Endothelial cell of umbilical vein (primary cell): ENCODE data around the gene HOXA2. TPM values are rescaled to one million over a fixed set of nuclear protein-coding genes. Genes with fewer than 3 reads are reported as not detected.
A peak's percentile ranks its signal among the peaks of the same experiment; 100 is the strongest.

ENCODE experiments used
- BruUV-seq: library from RNA; stranded (reverse); fragments of 400-500 nt; replicated peaks from 2 replicates; lab custom pipeline; 2021; lab: Mats Ljungman, UMichigan
- CTCF ChIA-PET: fragments of 300-600, 350-600 bp; sonication (Branson Sonifier 250); formaldehyde crosslinking; loops from one replicate; lab custom pipeline; 2021; ENCODE audit warnings: antibody characterized with exemption, inconsistent platforms; lab: Charles Lee
- POLR2A ChIA-PET: fragments of 300-600, 350-600 bp; sonication (Branson Sonifier 250); formaldehyde crosslinking; loops from one replicate; lab custom pipeline; 2021; ENCODE audit warnings: antibody characterized with exemption, inconsistent platforms; lab: Charles Lee
- DNase-seq: peaks from one replicate; pipeline ENCODE4 v3.0.0-alpha.2; 2011; ENCODE audit warnings: low read depth, low spot score
- FAIRE-seq: peaks from 2 replicates; lab custom pipeline; 2011; peaks lifted over from hg19 to GRCh38; lab: Jason Lieb, UNC
- H2AFZ ChIP-seq: 2 replicates; pipeline ENCODE4 v1.6.0; 2012; ENCODE audit warnings: low read depth, low read length, control low read depth, inconsistent platforms
- H3K27ac ChIP-seq: 2 replicates; pipeline ENCODE4 v1.5.1; 2011; ENCODE audit warnings: low read depth, mild to moderate bottlenecking, control low read depth, low read length, moderate library complexity; ENCODE audit not compliant: insufficient read depth
- H3K27me3 ChIP-seq, 2 experiments: 2 replicates each; pipeline versions ENCODE4 v1.6.0 to v1.6.1; 2011; ENCODE audit warnings: low read length in 2 of 2, mixed read lengths in 1 of 2; ENCODE audit not compliant: control insufficient read depth in 2 of 2, insufficient read depth in 2 of 2
- H3K36me3 ChIP-seq, 2 experiments: 2 replicates in 1 of 2; 3 replicates in 1 of 2; pipeline ENCODE4 v1.5.1; 2011; ENCODE audit warnings: low read length in 2 of 2, mild to moderate bottlenecking in 1 of 2, moderate library complexity in 1 of 2; ENCODE audit not compliant: control insufficient read depth in 2 of 2, insufficient read depth in 2 of 2; ENCODE audit errors: extremely low read depth in 1 of 2
- H3K4me1 ChIP-seq: 3 replicates; pipeline ENCODE4 v1.5.1; 2011; ENCODE audit warnings: mild to moderate bottlenecking, low read length; ENCODE audit not compliant: control insufficient read depth, insufficient read depth; ENCODE audit errors: extremely low read depth
- H3K4me2 ChIP-seq: 2 replicates; pipeline ENCODE4 v1.6.1; 2011; ENCODE audit warnings: low read length, control low read depth, mixed read lengths; ENCODE audit not compliant: insufficient read depth
- H3K4me3 ChIP-seq, 3 experiments: fragments of 200-600 bp in 1 of 3; sonication (generic), shearing (Covaris generic) in 1 of 3; replicated peaks in 1 of 3; 2 replicates each; pipeline ENCODE4 v1.5.1; 2011 to 2016; ENCODE audit warnings: control low read depth in 3 of 3, low read length in 3 of 3, mild to moderate bottlenecking in 2 of 3, inconsistent platforms in 1 of 3, low read depth in 1 of 3, moderate library complexity in 1 of 3; ENCODE audit not compliant: insufficient read depth in 1 of 3
- H3K79me2 ChIP-seq: 2 replicates; pipeline ENCODE4 v1.6.0; 2012; ENCODE audit warnings: low read length, inconsistent platforms; ENCODE audit not compliant: control insufficient read depth, insufficient read depth
- H3K9ac ChIP-seq: replicated peaks from 2 replicates; pipeline ENCODE3; 2011; ENCODE audit warnings: low read length, control low read depth; ENCODE audit not compliant: insufficient read depth; ENCODE audit errors: extremely low read depth
- H3K9me1 ChIP-seq: replicated peaks from 3 replicates; pipeline ENCODE4 v1.6.0; 2011; ENCODE audit warnings: mild to moderate bottlenecking, low read length; ENCODE audit not compliant: control insufficient read depth, insufficient read depth; ENCODE audit errors: extremely low read depth
- H3K9me3 ChIP-seq: replicated peaks from 2 replicates; pipeline ENCODE4 v1.5.1; 2012; ENCODE audit warnings: low read length, inconsistent platforms; ENCODE audit not compliant: control insufficient read depth, insufficient read depth
- H4K20me1 ChIP-seq: replicated peaks from 2 replicates; pipeline ENCODE3; 2011; ENCODE audit warnings: mild to moderate bottlenecking, low read length; ENCODE audit not compliant: control insufficient read depth, insufficient read depth; ENCODE audit errors: extremely low read depth
- EZH2 ChIP-seq: IDR thresholded peaks from 2 replicates; pipeline ENCODE4 v1.6.1; 2012; ENCODE audit warnings: borderline replicate concordance, low read depth, mild to moderate bottlenecking, moderate library complexity, low read length, inconsistent platforms; ENCODE audit not compliant: severe bottlenecking
- FOS ChIP-seq: IDR thresholded peaks from 2 replicates; pipeline ENCODE4 v1.6.1; 2011; ENCODE audit warnings: mild to moderate bottlenecking, low read length, moderate library complexity, borderline replicate concordance; ENCODE audit not compliant: insufficient read depth
- JUN ChIP-seq: IDR thresholded peaks from 2 replicates; pipeline ENCODE4 v1.6.1; 2011; ENCODE audit warnings: borderline replicate concordance, low read depth; ENCODE audit not compliant: insufficient read length, insufficient read depth
- MYC ChIP-seq: IDR thresholded peaks from one replicate; pipeline ENCODE4 v1.6.1; 2011; ENCODE audit warnings: mild to moderate bottlenecking, low read depth, low read length
- POLR2AphosphoS5 ChIP-seq: IDR thresholded peaks from 2 replicates; pipeline ENCODE4 v1.6.1; 2012; ENCODE audit warnings: low read depth, mild to moderate bottlenecking, control low read depth, low read length, moderate library complexity; ENCODE audit not compliant: insufficient read depth
- dilution Hi-C: fragments of 300-500 bp; cut with MboI; formaldehyde crosslinking; loops from one replicate; pipeline ENCODE4 v1.15.0; 2019; ENCODE audit warnings: low sequenced_read_pairs; ENCODE audit not compliant: extremely low pct_ligation_motif_present
- intact Hi-C: fragments of 100-400 bp; cut with micrococcal nuclease; formaldehyde crosslinking; loops from one replicate; pipeline ENCODE4 v1.10.0; 2022
- polyA plus RNA-seq, 4 experiments: library from polyadenylated mRNA; depleted of rRNA in 3 of 4; stranded (reverse) in 3 of 4; unstranded in 1 of 4; fragments of >200 nt; gene quantifications; 2 replicates each; pipeline versions ENCODE4 v1.2.1 to v1.2.3, GENCODE V29; 2011 to 2012; ENCODE audit warnings: missing spikeins in 1 of 4
- total RNA-seq: library from RNA; stranded (reverse); gene quantifications from 2 replicates; pipeline ENCODE4 v1.2.3, GENCODE V29; 2021
- TF ChIP-seq, protein P1 (sequence below): IDR thresholded peaks from 2 replicates; pipeline ENCODE4 v1.6.1; 2011; ENCODE audit not compliant: insufficient read depth, insufficient read length

Gene HOXA2
- total and polyA plus RNA-seq, 2 donors (not counting 3 experiments of a cell fraction or from before 2014, with no cell fraction given): 1.6 to 2.3 TPM

DNA sequence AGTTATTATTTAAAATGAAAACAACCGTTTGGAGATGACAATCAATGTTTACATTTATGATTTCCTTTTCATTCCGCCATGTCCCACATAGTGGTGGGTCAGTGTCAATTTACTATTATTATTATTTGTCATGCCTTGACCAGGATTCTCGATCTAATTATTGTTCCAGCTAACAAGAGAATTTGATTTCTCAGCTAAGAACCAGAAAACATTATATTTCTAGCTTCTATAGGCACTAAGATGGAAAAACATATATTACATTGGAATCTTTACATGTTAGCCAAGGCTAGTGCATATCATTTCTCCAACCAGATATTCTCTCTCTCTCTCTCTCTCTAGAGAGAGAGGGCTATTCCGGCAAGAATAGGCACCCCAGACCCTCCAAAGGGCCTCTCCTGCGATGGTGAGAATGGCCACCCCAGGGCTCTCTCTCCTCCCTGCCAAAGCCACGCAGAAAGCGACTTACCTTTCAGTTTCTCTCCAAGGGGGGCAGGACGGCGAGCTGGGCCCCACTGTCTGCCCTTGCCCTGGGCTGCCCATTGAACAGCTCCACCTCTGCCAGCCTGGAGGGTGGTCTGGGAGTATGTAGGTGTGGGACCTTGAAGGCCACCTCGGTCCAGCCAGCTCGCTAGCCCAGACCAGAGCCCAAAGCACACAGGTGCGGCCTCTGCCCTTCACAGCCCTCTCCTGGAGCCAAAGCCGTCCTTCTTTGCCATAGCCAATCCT is 47.5 kb upstream of the HOXA2 start:
- peaks cover 73% of the 10 kb centered on the region for H3K4me1 ChIP-seq
- H3K27me3 ChIP-seq: no peaks in the 10 kb centered on the region
- H3K9me1 ChIP-seq: no peaks in the 10 kb centered on the region
- BruUV-seq: no TSS peak
- FAIRE-seq: no peak
- no peak for DNase-seq
- no peaks in the 10 kb centered on the region for H3K9me3 ChIP-seq
- no peak overlapping the region for H2AFZ ChIP-seq
- ChIA-PET POLR2A (interaction anchor here (1.0 to 2.6 kb wide), 7 partner anchors 9 to 467 kb away, joined by 3 to 8 read pairs (median 3); partner anchors contain the start of gene HOXA9), CTCF (interaction anchor here (1.0 to 5.6 kb wide), 19 partner anchors 9 to 780 kb away, joined by 3 to 83 read pairs (median 5); partner anchors contain the start of genes HOXA4 and HOXA9)
- TF ChIP-seq POLR2AphosphoS5 (no peak), JUN (no peak), FOS (no peak), MYC (no peak), EZH2 (no peak)
- TF ChIP-seq, protein P1, sequence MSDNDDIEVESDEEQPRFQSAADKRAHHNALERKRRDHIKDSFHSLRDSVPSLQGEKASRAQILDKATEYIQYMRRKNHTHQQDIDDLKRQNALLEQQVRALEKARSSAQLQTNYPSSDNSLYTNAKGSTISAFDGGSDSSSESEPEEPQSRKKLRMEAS: no peak
- peaks cover 98% of the 10 kb centered on the region for H3K79me2 ChIP-seq
- H3K27ac ChIP-seq: peak overlapping the region; percentile 67
- dilution Hi-C loops (loop anchor here (25.0 kb wide), 1 partner anchor 963 kb away; no protein-coding TSS in a partner anchor), intact Hi-C loops (loop anchor here (2.0 kb wide), 1 partner anchor 15 kb away; the partner anchor contains the start of gene HOXA9)
- H3K4me3 ChIP-seq: peak overlapping the region; percentile 54 to 85 (median 55)
- H3K36me3 ChIP-seq: peaks cover 0 to 8% of the 10 kb centered on the region in 2 experiments
- peak overlapping the region; percentile 78 for H3K4me2 ChIP-seq
- H4K20me1 ChIP-seq: no peaks in the 10 kb centered on the region
- H3K9ac ChIP-seq: peak overlapping the region; percentile 78
